Measurements from ENCODE around the gene PWWP2B. TPM values are rescaled to one million over a fixed set of nuclear protein-coding genes. Genes with fewer than 3 reads are reported as not detected.

PWWP2B gene
- total and polyA plus RNA-seq, 2 of the 8 experiments (the other 6 are each of a cell fraction or from before 2014, with no cell fraction given) = 5.3 to 10.8 TPM

- Histone ChIP-seq H2AK5ac (ENCODE audit: low read depth, low read length) (no peak overlapping the region), H4K8ac (ENCODE audit: extremely low read depth, insufficient read depth, low read length) (no peak overlapping the region), H3K36me3 (ENCODE audit: control insufficient read depth in 2 of 4, insufficient read depth in 4 of 4, low read length in 3 of 4) (no peaks in the 10 kb centered on the region; a peak in 1 of 8 replicates), H3K14ac (ENCODE audit: insufficient read length) (no peak overlapping the region), H3K9ac (replicated peaks in 1 of 4; ENCODE audit: extremely low read depth in 1 of 4, low read depth in 3 of 4, low read length in 3 of 4) (no peak overlapping the region), H3K23ac (ENCODE audit: insufficient read length) (no peak overlapping the region), H3K27me3 (replicated peaks in 1 of 4; ENCODE audit: control insufficient read depth in 3 of 4, extremely low read depth in 1 of 4, insufficient read depth in 3 of 4, low read length in 3 of 4) (no peaks in the 10 kb centered on the region), H3K27ac (ENCODE audit: low read depth, low read length) (no peak overlapping the region), H2BK120ac (replicated peaks; ENCODE audit: low read depth, low read length) (no peak overlapping the region), H2BK15ac (ENCODE audit: low read length) (no peak overlapping the region), H2BK12ac (ENCODE audit: low read depth, low read length) (0 out of 2 replicates have a peak overlapping the region, but pooled peaks have one; percentile 81), H3K23me2 (ENCODE audit: low read depth, low read length) (peaks cover 6% of the 10 kb centered on the region), H3K4me2 (ENCODE audit: insufficient read depth in 1 of 2, low read depth in 2 of 2, low read length in 2 of 2) (no peak overlapping the region), H3K9me3 (ENCODE audit: insufficient read depth in 2 of 2, low read depth in 1 of 2, low read length in 1 of 2) (no peaks in the 10 kb centered on the region), H2BK5ac (ENCODE audit: low read depth, low read length) (0 out of 2 replicates have a peak overlapping the region, but pooled peaks have one; percentile 52), H3K79me2 (ENCODE audit: control insufficient read depth in 1 of 2, insufficient read depth in 2 of 2, low read length in 2 of 2) (no peaks in the 10 kb centered on the region), H3K4ac (replicated peaks; ENCODE audit: insufficient read length, low read depth, low read length) (no peak overlapping the region), H4K20me1 (replicated peaks in 1 of 2; ENCODE audit: control insufficient read depth in 1 of 2, insufficient read depth in 2 of 2, low read length in 2 of 2) (peaks cover 0 to 8% of the 10 kb centered on the region in 2 experiments), H3K56ac (replicated peaks; ENCODE audit: insufficient read length, low read depth, low read length) (no peak overlapping the region), H3K79me1 (ENCODE audit: low read depth, low read length) (peaks cover 3% of the 10 kb centered on the region), H3K4me1 (replicated peaks in 1 of 4; ENCODE audit: control insufficient read depth in 3 of 4, insufficient read depth in 4 of 4, low read length in 3 of 4) (no peaks in the 10 kb centered on the region), H4K91ac (replicated peaks; ENCODE audit: insufficient read length, low read length) (no peak overlapping the region), H2BK20ac (ENCODE audit: low read length) (no peak overlapping the region), H3K18ac (ENCODE audit: extremely low read depth, low read length) (no peak overlapping the region; the same call in 1 of the 2 replicates), H4K5ac (ENCODE audit: insufficient read length, low read depth, low read length) (no peak overlapping the region), H2AFZ (ENCODE audit: low read length) (no peak overlapping the region), H3K4me3 (ENCODE audit: extremely low read depth in 1 of 4, insufficient read depth in 2 of 4, low read depth in 3 of 4, low read length in 4 of 4) (no peak overlapping the region)
- DNase-seq (ENCODE audit: low read depth in 1 of 2, low spot score in 2 of 2) (no peak), FAIRE-seq (no peak)
- CTCF ChIA-PET (ENCODE audit: partially characterized antibody) = interaction anchor here (0.7 to 1.5 kb wide), 3 partner anchors 12 to 35 kb away, joined by 3 to 4 read pairs (median 3); no protein-coding TSS in a partner anchor
- POLR2A ChIA-PET (ENCODE audit: partially characterized antibody) = interaction anchor here (1.2 to 1.3 kb wide), 2 partner anchors 9 to 17 kb away, joined by 3 read pairs; no protein-coding TSS in a partner anchor
- TF ChIP-seq CREB1 (IDR thresholded peaks at IDR 0.05) (no peak), HDAC6 (IDR thresholded peaks at IDR 0.05; ENCODE audit: low read depth, low read length) (no peak), POLR2A (IDR thresholded peaks at IDR 0.05; ENCODE audit: control extremely low read depth in 1 of 2, low read depth in 2 of 2, low read length in 2 of 2) (no peak), KDM5A (IDR thresholded peaks at IDR 0.05; ENCODE audit: low read length) (no peak), SP2 (IDR thresholded peaks at IDR 0.05; ENCODE audit: low read length) (no peak), SP1 (IDR thresholded peaks at IDR 0.05; ENCODE audit: low read depth, low read length) (no peak), SIN3A (conservative IDR thresholded peaks at IDR 0.05 in 1 of 2, IDR thresholded peaks at IDR 0.05 in 1 of 2; ENCODE audit: low read depth in 1 of 2, low read length in 2 of 2) (no peak), CBX5 (IDR thresholded peaks at IDR 0.05; ENCODE audit: low read depth, low read length) (no peak), EZH2 (IDR thresholded peaks at IDR 0.05; ENCODE audit: low read depth, low read length, severe bottlenecking) (no peak)
- 93% methylated on average over 6 of the region's 6 CpGs; no CpG with 5 or more reads in 1 of the 2 experiments for WGBS, 2 experiments (ENCODE audit: extremely low coverage in 1 of 2, insufficient coverage in 1 of 2, insufficient read length in 1 of 2, insufficient replicate concordance in 2 of 2, low coverage in 1 of 2, low lambda C conversion rate in 2 of 2, missing lambda C conversion rate in 1 of 2)
Observed at GRCh38 chr10:132439025-132439388, 42.0 kb downstream of the PWWP2B start.

Data from H1 (cell line).